Motor neuron (in vitro differentiated cells): ENCODE results near the gene C19orf44. TPM values are rescaled to one million over a fixed set of nuclear protein-coding genes. Genes with fewer than 3 reads are reported as not detected.
"Not testable (repeated sequence)": the region's sequence is repeated elsewhere in the genome, so short reads cannot be mapped to it uniquely, and the experiment has no call there.

Experiments
- ATAC-seq, 8 experiments: fragments of 200-7000 bp; cut with Tn5 transposase; replicated peaks in 6 of 8; 2 replicates each; pipeline ENCODE4 v1.8.0; 2021; ENCODE audit warnings: mild to moderate bottlenecking in 8 of 8, moderate library complexity in 8 of 8
- H3K27ac ChIP-seq, 2 donors: fragments of 250-450 bp; sonication (Bioruptor Pico); 2 replicates each; pipeline ENCODE4 v1.9.0; 2021; ENCODE audit warnings: antibody characterized with exemption in 2 of 2, mild to moderate bottlenecking in 2 of 2, moderate library complexity in 1 of 2
- H3K4me1 ChIP-seq, 2 donors: fragments of 250-450 bp; sonication (Bioruptor Pico); replicated peaks in 1 of 2; 2 replicates each; pipeline ENCODE4 v1.6.1; 2021; ENCODE audit warnings: antibody characterized with exemption in 2 of 2, mild to moderate bottlenecking in 2 of 2, moderate library complexity in 1 of 2
- H3K4me3 ChIP-seq, 5 donors: fragments of 250-450 bp; sonication (Bioruptor Pico); 2 replicates each; pipeline ENCODE4 v1.9.0; 2021; ENCODE audit warnings: antibody characterized with exemption in 5 of 5, mild to moderate bottlenecking in 5 of 5, moderate library complexity in 4 of 5
- WGBS, 10 experiments: fragments of 450-650 bp; shearing (Covaris generic); methylation state at CpG; one replicate each; pipeline ENCODE4 v1.0.0; 2022; 5-methylcytosine and 5-hydroxymethylcytosine counted together
- in situ Hi-C, 9 experiments: fragments of 400-800 bp; cut with MboI; loops; one replicate each; pipeline ENCODE4 v1.15.0; 2021; ENCODE audit warnings: low sequenced_read_pairs in 9 of 9, low pct_unique_long_range_greater_than_20kb in 2 of 9; ENCODE audit not compliant: unreplicated experiment in 9 of 9
- total RNA-seq, 8 experiments: library from RNA; unstranded; fragments of 300-600 nt; gene quantifications; 2 replicates each; pipeline versions ENCODE4 v1.2.3 to v1.2.4, GENCODE V29; 2022

C19orf44 gene
- total RNA-seq, 8 experiments from 2014 or later, result 2.7 to 17.2 (median 5.0) TPM

DNA sequence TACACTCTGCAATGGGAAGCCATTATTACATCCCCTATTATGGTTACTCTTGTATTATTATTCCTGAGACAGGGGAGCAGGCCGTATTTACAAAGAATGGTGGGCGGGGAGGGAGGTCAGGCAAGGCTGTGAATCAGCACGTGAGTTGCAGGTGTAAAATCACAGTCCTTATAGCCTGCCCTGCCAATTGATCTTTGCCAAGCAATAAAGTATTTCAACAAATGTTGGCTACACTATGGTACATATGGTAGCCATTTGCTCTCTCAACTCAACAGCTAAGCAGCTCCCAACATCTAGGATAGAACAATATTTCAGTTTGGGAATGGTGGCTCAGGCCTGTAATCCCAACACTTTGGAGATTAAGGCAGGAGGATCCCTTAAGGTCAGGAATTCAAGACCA lies 36.5 kb upstream of the C19orf44 start:
- Histone ChIP-seq H3K27ac (no peak overlapping the region), H3K4me3 (no peak overlapping the region), H3K4me1 (peaks cover 35 to 36% of the 10 kb centered on the region in 2 donors)
- in situ Hi-C loops, result no loop called here
- ATAC-seq, result no peak
- WGBS, 10 experiments, result 75 to 100% (median 83%) methylated on average over 1 to 3 of the region's 3 CpGs; no CpG with 5 or more reads in 5 of the 10 experiments

DNA sequence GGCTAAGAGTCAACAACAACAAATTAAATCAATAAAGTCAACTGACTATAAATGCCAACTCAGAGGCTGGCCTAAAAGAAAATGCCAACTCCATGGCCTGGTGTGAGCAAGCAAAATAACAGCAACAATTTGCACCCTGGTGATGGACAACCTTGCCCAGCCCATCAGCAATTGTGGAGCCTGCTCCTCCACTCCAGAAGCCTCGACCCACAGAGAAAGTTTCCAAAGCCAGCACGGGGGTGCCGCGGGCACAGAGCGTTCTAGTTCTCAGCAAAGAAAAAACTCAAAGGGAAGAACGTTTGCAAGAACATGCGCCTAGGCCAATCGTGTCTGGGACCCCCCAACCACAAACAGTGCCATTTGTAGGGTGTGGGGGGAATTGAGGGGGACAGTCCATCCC lies 35.7 kb upstream of the C19orf44 start:
- no peak overlapping the region for H3K27ac ChIP-seq
- ATAC-seq, result no peak
- H3K4me1 ChIP-seq, result peaks cover 35% of the 10 kb centered on the region in 2 donors

DNA sequence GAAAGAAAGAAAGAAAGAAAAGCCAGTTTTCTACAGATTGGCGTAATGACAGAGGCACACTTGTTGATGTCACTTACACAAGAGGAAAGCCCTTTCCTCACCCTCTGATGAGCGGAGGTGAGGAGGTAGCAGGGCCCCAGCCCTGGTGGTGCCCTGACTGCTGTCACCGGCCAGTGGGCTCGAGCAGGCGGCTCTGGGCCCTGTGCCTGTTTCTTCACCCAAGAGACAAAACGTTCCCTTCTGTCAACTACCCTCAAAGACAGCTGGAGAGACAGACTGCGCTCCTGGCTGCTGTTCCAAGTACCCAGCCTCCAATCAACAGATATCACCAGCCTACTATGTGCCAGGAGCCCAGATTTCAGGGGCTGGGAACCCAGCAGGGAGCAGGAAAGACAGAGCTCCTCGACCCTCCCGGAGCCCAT lies 34.6 kb upstream of the C19orf44 start:
- peaks cover 34% of the 10 kb centered on the region in 2 donors for H3K4me1 ChIP-seq
- WGBS, 10 experiments, result 72 to 100% (median 100%) methylated on average over 1 to 4 of the region's 9 CpGs; no CpG with 5 or more reads in 5 of the 10 experiments
- in situ Hi-C loops, result no loop called here
- H3K27ac ChIP-seq, result no peak overlapping the region
- H3K4me3 ChIP-seq, result no peak overlapping the region
- ATAC-seq, result no peak

More for the DNA sequence above, 35.7 kb upstream of the C19orf44 start:
- 56 to 100% (median 85%) methylated on average over 1 to 7 of the region's 8 CpGs; no CpG with 5 or more reads in 3 of the 10 experiments for WGBS, 10 experiments
- in situ Hi-C loops, result no loop called here
- H3K4me3 ChIP-seq, result no peak overlapping the region

DNA sequence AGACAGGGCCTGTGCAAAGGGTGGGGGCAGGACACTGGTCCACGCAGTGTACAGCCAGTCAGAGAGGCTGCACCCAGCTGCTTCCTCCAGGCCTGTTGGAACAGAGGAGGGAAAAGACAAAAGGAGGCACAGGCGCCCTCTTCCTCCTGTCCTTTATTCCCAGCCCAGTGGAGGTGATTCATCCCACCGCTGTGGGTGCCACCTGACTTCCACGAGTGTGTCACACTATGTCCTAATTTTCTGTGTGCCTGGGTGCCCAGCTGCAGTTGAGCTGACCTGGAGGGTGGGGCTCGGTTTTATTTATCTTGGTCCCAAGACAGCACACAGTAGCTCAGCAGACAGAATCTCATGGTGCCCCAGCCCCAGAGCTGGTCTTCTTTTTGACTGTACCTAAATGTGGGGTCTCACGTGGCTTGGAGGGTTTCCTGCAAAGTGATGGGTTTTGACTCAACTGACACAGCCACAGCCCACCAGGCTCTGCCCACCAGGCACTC lies 33.4 kb upstream of the C19orf44 start:
- no peak overlapping the region for H3K4me3 ChIP-seq
- in situ Hi-C loops, result no loop called here
- WGBS, 10 experiments, result 50 to 89% (median 84%) methylated on average over 1 to 6 of the region's 6 CpGs; no CpG with 5 or more reads in 6 of the 10 experiments
- H3K27ac ChIP-seq, result no peak overlapping the region
- ATAC-seq, result peak in 3 of 8 experiments; percentile 30 to 43 (median 39)
- H3K4me1 ChIP-seq, result peaks cover 22% of the 10 kb centered on the region in 2 donors

DNA sequence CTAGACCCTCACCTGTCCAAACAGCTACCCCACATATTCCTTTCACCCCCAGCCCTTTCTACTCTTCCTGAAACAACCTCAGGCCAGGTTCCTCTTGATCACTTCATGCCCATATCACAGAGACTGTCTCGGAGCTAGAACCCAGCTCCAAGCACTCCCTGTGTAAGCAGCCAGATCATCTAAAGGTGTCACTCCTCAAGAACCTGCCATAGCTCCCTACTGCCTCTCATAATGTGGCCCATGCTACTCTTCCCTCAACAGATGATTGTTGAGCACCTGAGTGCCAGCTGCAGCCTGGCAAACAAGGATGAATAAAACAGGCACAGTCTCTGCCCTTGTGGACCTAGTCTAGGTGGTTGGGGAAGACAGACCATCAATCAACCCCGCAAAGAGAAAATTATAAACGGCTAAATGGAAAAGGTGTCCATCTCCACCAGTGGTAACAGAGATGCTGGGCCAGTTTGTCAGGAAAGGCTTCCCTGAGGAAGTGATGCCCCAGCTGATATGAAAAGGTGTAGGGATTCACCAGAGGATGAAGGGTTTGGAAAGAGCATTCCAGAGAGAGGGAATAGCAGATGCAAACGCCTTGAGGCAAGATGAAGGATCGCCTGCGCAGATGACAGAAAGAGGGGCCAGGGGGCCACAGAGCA lies 32.7 kb upstream of the C19orf44 start:
- in situ Hi-C loops, result no loop called here
- Histone ChIP-seq H3K4me1 (peaks cover 15 to 16% of the 10 kb centered on the region in 2 donors), H3K4me3 (no peak overlapping the region), H3K27ac (no peak overlapping the region)
- 40 to 100% (median 88%) methylated on average over 1 to 6 of the region's 6 CpGs; no CpG with 5 or more reads in 3 of the 10 experiments for WGBS, 10 experiments
- no peak for ATAC-seq

DNA sequence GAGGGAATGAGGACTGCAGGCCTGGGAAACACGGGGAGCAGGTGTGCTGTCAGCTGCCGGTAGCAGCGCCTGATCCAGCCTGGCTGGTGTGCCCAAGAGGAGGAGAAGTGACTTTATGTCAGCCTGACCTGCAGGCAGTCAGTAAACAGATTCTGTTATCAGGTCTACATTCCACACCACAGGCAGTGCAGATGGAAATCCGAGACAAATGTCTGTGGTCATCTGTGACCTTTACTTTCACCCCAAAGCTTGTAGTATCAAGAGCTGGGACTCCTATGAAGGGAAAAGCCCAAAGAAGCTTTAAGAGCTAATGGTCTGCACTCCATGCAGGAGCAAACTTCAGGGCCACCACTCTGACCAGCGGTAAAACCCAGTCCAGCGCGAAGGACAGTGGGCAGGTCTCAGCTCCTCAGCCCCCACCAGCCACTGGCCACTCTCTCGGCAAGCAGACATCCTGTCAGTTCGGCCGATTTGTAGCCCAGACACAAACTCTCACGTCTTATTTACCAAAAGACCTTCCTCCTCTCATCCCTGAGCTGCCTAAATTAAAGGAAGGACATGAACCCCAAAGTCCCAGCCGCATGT lies 32.1 kb upstream of the C19orf44 start:
- Histone ChIP-seq H3K4me3 (no peak overlapping the region), H3K27ac (no peak overlapping the region), H3K4me1 (peaks cover 9 to 11% of the 10 kb centered on the region in 2 donors)
- ATAC-seq, result no peak
- 70 to 100% (median 79%) methylated on average over 1 to 11 of the region's 12 CpGs; no CpG with 5 or more reads in 3 of the 10 experiments for WGBS, 10 experiments
- in situ Hi-C loops, result no loop called here

DNA sequence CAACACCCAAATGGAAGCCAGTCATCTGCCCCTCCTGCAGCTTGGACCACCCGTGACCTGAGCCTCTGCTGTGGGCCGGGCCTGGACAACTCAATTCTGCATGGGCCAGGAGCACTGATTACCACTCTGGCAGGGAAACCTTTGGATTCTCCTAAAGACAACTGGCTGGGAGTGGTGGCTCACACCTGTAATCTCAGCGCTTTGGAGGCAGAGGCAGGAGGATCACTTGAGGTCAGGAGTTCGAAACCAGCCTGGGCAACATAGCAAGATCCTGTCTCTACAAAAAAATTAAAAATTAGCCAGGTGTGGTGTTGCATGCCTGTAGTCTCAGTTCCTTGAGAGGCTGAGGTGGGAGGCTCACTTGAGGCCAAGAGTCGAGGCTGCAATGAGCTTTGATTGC lies 31.0 kb upstream of the C19orf44 start:
- WGBS, 10 experiments, result 67 to 100% (median 95%) methylated on average over 1 to 5 of the region's 5 CpGs; no CpG with 5 or more reads in 2 of the 10 experiments
- Histone ChIP-seq H3K4me1 (peaks cover 5 to 15% of the 10 kb centered on the region in 2 donors), H3K4me3 (no peak overlapping the region), H3K27ac (no peak overlapping the region)
- no peak for ATAC-seq
- in situ Hi-C loops, result no loop called here

DNA sequence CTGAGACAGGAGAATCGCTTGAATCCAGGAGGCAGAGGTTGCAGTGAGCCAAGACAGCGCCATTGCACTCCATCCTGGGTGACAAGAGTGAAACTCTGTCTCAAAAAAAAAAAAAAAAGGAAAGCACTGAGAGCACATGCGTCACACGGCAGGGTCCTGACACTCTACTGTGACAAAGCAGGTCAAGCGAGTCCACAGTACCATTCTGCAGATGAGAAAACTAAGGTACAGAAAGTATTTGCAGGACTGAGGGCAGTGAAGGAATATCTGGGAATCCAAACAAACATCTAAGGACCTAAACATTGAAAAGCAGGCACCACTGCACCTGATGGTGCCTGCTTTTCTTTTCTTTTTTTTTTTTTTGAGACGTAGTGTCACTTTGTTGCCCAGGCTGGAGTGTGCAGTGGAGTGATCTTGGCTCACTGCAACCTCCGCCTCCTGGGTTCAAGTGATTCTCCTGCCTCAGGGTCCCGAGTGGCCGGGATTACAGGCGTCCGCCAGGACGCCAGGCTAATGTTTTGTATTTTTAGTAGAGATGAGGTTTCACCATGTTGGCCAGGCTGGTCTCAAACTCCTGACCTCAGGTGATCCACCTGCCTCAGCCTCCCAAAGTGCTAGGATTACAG lies 29.3 kb upstream of the C19orf44 start:
- H3K4me3 ChIP-seq, ATAC-seq, H3K27ac ChIP-seq, in situ Hi-C loops: not testable (repeated sequence)
- H3K4me1 ChIP-seq, result peaks cover 10 to 18% of the 10 kb centered on the region in 2 donors
- WGBS, 10 experiments, result 60 to 100% (median 93%) methylated on average over 1 to 8 of the region's 12 CpGs; no CpG with 5 or more reads in 2 of the 10 experiments

DNA sequence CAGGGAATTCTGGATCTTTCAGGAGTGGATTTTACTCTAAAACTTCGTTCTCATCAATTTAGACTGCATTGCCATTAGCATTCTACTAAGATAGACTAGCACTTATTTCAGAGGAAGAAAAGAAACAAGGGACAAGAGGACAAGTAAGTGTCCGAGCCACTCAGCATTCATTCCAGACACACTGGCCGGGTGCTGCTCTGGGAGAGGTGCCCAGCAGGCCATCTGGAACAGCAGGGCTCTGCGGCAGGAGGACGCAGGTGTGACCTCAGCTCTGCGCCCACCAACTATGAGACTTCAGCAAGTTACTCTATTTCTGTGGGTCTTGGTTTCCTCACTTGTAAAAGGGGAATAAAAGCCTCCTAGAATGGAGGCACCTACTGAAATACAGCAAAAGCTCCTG lies 28.6 kb upstream of the C19orf44 start:
- peaks cover 10 to 18% of the 10 kb centered on the region in 2 donors for H3K4me1 ChIP-seq
- no peak for ATAC-seq
- no peak overlapping the region for H3K4me3 ChIP-seq
- WGBS, 10 experiments, result 51 to 100% (median 82%) methylated on average over 1 to 6 of the region's 6 CpGs; no CpG with 5 or more reads in 2 of the 10 experiments
- H3K27ac ChIP-seq, result no peak overlapping the region
- in situ Hi-C loops, result no loop called here

DNA sequence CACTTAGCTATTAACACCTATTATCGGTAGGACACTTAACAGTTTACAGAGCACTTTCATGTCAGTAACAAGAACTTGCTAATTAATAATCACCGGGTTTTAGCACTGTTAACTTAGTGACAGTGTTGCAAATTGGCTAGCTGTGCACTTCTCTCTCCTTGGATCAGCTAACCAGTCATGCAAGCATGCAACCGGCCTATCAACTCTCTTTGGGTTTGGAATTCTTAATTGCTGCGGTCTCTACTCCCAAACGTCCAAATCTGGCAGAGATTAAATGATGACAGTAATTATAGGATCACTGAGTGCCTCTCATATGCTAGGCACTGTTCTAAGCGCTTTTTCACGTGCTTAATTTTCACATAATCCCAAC lies 25.7 kb upstream of the C19orf44 start:
- H3K4me1 ChIP-seq, result peaks cover 6 to 10% of the 10 kb centered on the region in 2 donors
- H3K4me3 ChIP-seq, result peak overlapping the region; percentile 56 to 89 (median 76)
- WGBS, 10 experiments, result 0 to 53% (median 31%) methylated on average over 1 to 6 of the region's 7 CpGs; no CpG with 5 or more reads in 1 of the 10 experiments
- in situ Hi-C loops, result no loop called here
- no peak overlapping the region for H3K27ac ChIP-seq
- no peak for ATAC-seq

DNA sequence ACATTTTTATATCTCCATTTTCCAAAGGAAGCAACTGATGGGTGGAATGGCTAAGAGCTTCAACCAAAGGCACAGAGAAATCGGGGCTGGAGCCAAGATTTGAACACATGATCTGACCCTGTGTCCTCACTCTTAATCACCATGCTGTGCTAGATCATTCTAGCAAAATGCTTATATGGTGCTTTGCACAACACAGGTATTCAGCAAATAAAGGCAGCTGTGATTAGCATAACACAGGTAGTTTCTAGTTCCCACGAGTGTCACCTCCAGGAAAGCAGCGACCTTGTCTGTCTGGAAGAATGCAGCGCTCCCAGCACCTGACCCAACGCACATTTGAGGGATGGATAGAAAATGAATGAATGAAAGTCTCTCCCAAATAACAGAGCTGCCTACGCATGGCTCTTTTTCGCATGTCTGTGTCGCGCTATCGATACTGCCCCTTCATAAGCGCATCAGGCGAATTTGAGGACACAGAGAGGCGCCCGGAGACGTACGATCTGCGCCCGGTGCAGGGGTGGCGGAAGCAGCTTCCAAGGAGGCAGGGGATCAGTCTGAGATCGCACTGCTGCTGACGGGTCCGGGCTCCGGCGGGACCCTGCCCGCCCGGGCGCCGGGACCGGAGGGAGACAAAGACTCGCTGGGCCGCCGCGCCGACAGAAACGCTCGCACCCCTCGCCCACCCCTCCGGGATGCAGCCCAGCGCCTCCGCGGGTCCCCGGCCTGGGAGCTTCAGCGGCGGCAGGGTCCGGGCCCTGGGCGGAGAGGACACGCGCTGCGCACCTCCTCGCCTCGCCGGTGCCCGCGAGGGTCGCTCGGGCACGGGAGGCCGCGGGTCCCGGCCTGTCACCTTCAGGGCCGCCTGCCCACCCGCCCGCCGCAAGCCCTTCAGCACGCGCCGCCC lies 25.0 kb upstream of the C19orf44 start:
- ATAC-seq, result peak in 4 of 8 experiments; percentile 9 to 50 (median 16)
- peak overlapping the region; percentile 56 to 89 (median 76) for H3K4me3 ChIP-seq
- peak overlapping the region; percentile 35 to 70 for H3K27ac ChIP-seq
- WGBS, 10 experiments, result 0 to 7% (median 4%) methylated on average over 2 to 15 of the region's 67 CpGs; no CpG with 5 or more reads in 3 of the 10 experiments
- peaks cover 6 to 10% of the 10 kb centered on the region in 2 donors for H3K4me1 ChIP-seq
- in situ Hi-C loops, result no loop called here

DNA sequence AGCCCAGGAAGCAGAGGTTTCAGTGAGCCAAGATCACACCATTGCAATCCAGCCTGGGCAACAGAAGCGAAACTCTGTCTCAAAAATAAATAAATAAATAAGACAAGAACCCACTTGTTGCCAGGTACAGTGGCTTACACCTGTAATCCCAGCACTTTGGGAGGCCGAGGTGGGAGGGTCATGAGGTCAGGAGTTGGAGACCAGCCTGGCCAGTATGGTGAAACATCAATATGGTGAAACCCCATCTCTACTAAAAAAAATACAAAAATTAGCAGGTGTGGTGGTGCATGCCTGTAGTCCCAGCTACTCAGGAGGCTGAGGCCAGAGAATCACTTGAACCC lies 23.7 kb upstream of the C19orf44 start:
- H3K4me3 ChIP-seq, result peak overlapping the region; percentile 56 to 89 (median 76)
- peak overlapping the region; percentile 54 to 89 for H3K27ac ChIP-seq
- in situ Hi-C loops, result not testable (repeated sequence)
- H3K4me1 ChIP-seq, result peaks cover 6 to 10% of the 10 kb centered on the region in 2 donors
- ATAC-seq, result peak in 1 of 8 experiments; percentile 2
- WGBS, 10 experiments, result 50 to 100% (median 63%) methylated on average over 1 of the region's 2 CpGs; no CpG with 5 or more reads in 7 of the 10 experiments
